Stimulated activated memory B cell treated with anti-CD40 and anti-IgM and Interleukin-4, amounts not matched to agents 10 μg/mL and 1 μg/mL and 100 μg/mL, for 72 hours (primary cell): ENCODE results near the gene HYOU1.
"Not testable (repeated sequence)": the region's sequence is repeated elsewhere in the genome, so short reads cannot be mapped to it uniquely, and the experiment has no call there.

ENCODE experiments used
- ATAC-seq: fragments of 150-1000 bp; cut with Tn5 transposase; 2 replicates; pipeline ENCODE4 v1.10.0; 2021
- H3K27ac Mint-ChIP-seq: one replicate; pipeline ENCODE4 v1.8.0; 2022; ENCODE audit warnings: mild to moderate bottlenecking, mixed read lengths
- H3K27me3 Mint-ChIP-seq: one replicate; pipeline ENCODE4 v1.8.0; 2022; ENCODE audit warnings: mixed read lengths
- H3K36me3 Mint-ChIP-seq: one replicate; pipeline ENCODE4 v1.8.0; 2022; ENCODE audit warnings: mixed read lengths
- H3K4me1 Mint-ChIP-seq: one replicate; pipeline ENCODE4 v1.8.0; 2022; ENCODE audit warnings: mixed read lengths
- H3K4me3 Mint-ChIP-seq: one replicate; pipeline ENCODE4 v1.8.0; 2022; ENCODE audit warnings: mild to moderate bottlenecking, moderate library complexity, mixed read lengths
- H3K9me3 Mint-ChIP-seq: one replicate; pipeline ENCODE4 v1.8.0; 2022; ENCODE audit warnings: mixed read lengths

Gene HYOU1

DNA sequence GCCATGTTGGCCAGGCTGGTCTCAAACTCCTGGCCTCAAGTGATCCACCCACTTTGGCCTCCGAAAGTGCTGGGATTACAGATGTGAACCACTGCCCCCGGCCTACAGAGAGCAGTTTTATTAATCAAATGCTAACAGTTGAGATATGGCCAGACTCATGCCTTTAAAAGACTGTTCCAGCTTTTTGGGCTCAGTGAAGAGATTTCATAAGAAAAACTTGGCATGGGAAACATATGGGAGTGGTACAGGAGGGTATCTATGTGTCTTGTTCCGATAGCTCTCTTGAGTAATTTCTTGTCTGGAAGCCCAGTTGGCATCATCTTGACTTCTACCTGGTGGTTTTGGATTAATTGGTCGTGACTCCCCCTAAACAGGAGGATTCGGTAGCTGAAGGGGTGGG lies 18.1 kb downstream of the HYOU1 start:
- no peaks in the 10 kb centered on the region for H3K36me3 Mint-ChIP-seq
- no peaks in the 10 kb centered on the region for H3K27me3 Mint-ChIP-seq
- no peak for ATAC-seq
- H3K9me3 Mint-ChIP-seq, result no peaks in the 10 kb centered on the region
- H3K4me1 Mint-ChIP-seq, result peaks cover 20% of the 10 kb centered on the region
- no peak overlapping the region for H3K4me3 Mint-ChIP-seq
- no peak overlapping the region for H3K27ac Mint-ChIP-seq

DNA sequence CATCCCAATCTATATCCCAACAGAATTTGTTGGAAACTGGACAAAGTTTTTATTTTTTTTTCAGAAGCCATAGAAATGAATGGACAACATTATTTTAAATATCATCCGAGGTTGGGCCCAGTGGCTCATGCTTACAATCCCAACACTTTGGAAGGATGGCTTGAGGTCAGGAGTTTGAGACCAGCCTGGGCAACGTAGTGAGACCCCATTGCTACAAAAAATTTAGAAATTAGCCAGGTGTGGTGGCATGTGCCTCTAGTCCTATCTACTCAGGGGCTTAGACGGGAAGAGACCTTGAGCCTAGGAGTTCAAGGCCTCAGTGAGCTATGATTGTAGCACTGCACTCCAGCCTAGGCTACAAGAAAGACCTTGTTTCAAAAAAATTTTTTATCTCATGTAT lies 22.2 kb downstream of the HYOU1 start:
- no peak overlapping the region for H3K27ac Mint-ChIP-seq
- H3K4me3 Mint-ChIP-seq, result no peak overlapping the region

DNA sequence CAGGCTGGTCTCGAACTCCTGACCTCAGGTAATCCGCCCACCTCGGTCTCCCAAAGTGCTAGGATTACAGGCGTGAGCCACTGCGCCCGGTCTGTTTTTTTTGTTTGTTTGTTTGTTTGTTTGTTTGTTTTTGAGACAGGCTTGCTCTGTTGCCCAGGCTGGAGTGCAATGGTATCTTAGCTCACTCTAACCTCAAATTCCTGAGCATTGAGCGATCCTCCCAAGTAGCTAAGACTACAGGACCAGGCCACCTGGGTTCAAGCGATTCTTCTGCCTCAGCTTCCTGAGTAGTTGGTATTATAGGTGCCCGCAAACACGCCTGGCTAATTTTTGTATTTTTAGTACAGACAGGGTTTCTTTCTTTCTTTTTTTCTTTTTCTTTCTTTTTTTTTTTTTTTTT lies 23.6 kb downstream of the HYOU1 start:
- H3K4me3 Mint-ChIP-seq, H3K27ac Mint-ChIP-seq, H3K36me3 Mint-ChIP-seq, ATAC-seq, H3K27me3 Mint-ChIP-seq, H3K9me3 Mint-ChIP-seq: not testable (repeated sequence)
- H3K4me1 Mint-ChIP-seq, result peaks cover 18% of the 10 kb centered on the region

More for the DNA sequence above, 22.2 kb downstream of the HYOU1 start:
- H3K27me3 Mint-ChIP-seq, result no peaks in the 10 kb centered on the region
- H3K36me3 Mint-ChIP-seq, result no peaks in the 10 kb centered on the region
- H3K4me1 Mint-ChIP-seq, result peaks cover 14% of the 10 kb centered on the region
- ATAC-seq, result no peak
- H3K9me3 Mint-ChIP-seq, result no peaks in the 10 kb centered on the region

DNA sequence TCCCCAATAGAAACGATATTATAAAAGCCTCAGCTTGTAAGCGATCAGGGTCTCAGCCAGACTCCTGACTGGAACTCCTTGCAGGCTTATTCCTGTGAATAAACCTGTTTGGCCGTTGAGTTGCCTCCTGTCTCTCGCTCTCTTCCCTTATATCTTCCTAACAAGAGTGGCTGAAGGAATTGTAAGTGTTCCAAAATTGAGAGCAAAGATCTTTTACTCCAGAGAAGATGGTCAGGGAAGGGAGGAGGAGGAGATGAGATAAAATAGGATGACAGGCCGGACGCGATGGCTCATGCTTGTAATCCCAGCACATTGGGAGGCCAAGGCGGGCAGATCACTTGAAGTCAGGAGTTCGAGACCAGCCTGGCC lies 25.1 kb downstream of the HYOU1 start:
- Mint-ChIP-seq H3K4me3 (no peak overlapping the region), H3K36me3 (no peaks in the 10 kb centered on the region), H3K27ac (no peak overlapping the region), H3K4me1 (peaks cover 23% of the 10 kb centered on the region), H3K27me3 (no peaks in the 10 kb centered on the region), H3K9me3 (no peaks in the 10 kb centered on the region)
- no peak for ATAC-seq

DNA sequence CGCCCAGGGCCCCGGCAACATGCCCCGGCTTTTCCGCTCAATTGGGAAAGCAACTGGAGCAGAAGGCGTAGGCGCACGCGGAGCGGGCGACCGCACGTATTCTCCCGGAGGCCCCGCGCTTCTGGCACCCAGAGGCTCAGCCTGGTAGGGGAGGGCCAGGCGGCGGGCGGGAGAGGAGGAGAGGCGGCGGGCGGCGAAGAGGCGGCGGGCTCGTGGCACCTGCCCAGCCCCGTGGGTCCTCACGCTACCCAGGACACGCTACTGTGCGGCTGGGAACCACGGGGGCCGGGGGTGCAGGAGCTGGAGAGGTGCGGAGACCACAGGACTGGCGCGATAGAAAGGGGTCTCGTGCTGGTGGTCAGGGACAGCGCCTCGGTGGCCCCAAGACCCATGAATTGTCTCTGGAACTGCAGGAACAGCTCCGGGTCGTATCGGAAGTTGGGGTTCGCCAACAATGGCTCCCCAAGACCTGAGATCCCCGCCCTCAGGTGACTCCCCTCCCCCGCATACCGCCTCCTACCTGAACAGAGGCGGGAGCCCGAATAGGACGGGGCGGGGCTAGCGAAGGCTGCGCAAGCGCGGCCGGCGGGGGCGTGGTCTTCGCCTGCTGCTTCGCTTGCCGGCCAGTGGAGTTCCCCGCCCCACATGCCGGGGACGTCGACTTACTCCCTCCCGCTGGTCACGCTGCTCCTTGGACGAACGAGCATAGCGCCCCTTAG lies 26.5 kb downstream of the HYOU1 start, which contains the start of gene SLC37A4:
TSS of gene SLC37A4 (minus strand) at position 549 of the 719 bp plus-strand sequence.
- Mint-ChIP-seq H3K4me3 (peak within 1 kb of the TSS; percentile 88), H3K36me3 (peaks cover 2% of the 10 kb centered on the region), H3K4me1 (peaks cover 23% of the 10 kb centered on the region), H3K27me3 (no peaks in the 10 kb centered on the region), H3K27ac (peak within 1 kb of the TSS; percentile 85), H3K9me3 (no peaks in the 10 kb centered on the region)
- ATAC-seq, result peak; percentile 94

DNA sequence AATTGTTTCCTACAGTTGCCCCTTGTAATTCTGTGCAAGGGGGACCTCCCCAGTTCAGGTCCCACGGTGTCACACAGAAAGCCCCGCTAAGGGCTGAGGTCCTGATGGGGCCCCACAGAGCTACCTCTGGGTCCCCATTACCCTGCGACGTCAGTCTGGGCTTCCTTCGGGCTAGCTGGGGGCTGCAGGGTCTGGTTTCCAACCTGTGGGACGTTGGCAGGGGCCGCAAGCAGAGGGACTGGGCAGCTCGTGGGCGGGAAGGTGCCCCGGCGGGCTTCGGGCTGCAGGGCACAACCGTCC lies 27.0 kb downstream of the HYOU1 start:
- Mint-ChIP-seq H3K27ac (peak overlapping the region; percentile 85), H3K9me3 (no peaks in the 10 kb centered on the region), H3K27me3 (no peaks in the 10 kb centered on the region), H3K4me1 (peaks cover 23% of the 10 kb centered on the region), H3K4me3 (peak overlapping the region; percentile 88), H3K36me3 (peaks cover 7% of the 10 kb centered on the region)
- peak; percentile 22 for ATAC-seq

DNA sequence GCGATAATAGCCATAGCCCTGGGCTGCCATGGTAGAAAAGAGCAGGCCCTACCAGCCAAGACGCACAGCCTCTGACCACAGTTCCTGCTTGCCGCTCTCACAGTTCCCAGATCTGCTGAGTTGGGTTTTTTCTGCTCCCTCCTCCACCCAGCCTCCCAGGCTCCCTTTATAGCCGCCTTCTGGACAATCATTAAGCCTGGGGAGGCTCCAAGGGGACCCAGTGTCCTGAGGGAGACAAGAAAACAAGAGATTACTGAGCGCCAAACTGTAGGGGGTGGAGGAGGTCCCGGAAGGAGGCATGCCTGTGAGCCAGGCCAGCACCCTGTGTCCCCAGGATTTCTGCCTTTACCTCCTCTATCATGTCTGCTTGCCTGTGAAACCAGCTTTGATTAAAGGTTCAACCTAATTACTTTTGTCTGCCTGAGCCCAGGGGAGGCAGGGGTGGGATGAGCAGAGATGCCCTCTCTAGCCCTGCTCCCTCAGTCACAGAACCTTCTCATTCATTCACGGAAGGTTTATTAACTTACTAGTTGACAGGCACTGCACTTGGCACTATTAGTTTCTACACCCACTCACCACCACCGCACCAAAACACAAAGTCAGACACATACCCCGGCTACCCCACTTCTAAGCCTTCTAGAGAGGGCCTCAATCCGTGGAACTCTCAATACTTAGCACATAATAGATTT lies 27.5 kb downstream of the HYOU1 start:
- Mint-ChIP-seq H3K27ac (peak overlapping the region; percentile 85), H3K4me3 (peak overlapping the region; percentile 88), H3K9me3 (no peaks in the 10 kb centered on the region), H3K4me1 (peaks cover 26% of the 10 kb centered on the region), H3K36me3 (peaks cover 12% of the 10 kb centered on the region), H3K27me3 (no peaks in the 10 kb centered on the region)
- ATAC-seq, result peak; percentile 4

DNA sequence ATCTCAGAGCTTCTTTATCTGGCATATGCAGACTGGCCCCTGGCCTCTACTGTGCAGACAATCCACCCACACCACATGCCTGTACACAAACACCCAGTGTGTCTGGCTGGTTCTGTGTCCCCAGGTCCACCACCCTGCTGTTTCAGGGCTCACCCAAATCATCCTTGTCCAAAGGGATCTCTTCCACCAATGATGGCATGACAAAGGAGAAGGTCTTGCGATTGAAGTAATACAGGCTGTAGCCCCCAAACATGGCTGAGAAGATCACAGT lies 28.0 kb downstream of the HYOU1 start:
- Mint-ChIP-seq H3K27ac (peak overlapping the region; percentile 85), H3K9me3 (no peaks in the 10 kb centered on the region), H3K4me1 (peaks cover 30% of the 10 kb centered on the region), H3K4me3 (peak overlapping the region; percentile 88), H3K36me3 (peaks cover 17% of the 10 kb centered on the region), H3K27me3 (no peaks in the 10 kb centered on the region)
- no peak for ATAC-seq

DNA sequence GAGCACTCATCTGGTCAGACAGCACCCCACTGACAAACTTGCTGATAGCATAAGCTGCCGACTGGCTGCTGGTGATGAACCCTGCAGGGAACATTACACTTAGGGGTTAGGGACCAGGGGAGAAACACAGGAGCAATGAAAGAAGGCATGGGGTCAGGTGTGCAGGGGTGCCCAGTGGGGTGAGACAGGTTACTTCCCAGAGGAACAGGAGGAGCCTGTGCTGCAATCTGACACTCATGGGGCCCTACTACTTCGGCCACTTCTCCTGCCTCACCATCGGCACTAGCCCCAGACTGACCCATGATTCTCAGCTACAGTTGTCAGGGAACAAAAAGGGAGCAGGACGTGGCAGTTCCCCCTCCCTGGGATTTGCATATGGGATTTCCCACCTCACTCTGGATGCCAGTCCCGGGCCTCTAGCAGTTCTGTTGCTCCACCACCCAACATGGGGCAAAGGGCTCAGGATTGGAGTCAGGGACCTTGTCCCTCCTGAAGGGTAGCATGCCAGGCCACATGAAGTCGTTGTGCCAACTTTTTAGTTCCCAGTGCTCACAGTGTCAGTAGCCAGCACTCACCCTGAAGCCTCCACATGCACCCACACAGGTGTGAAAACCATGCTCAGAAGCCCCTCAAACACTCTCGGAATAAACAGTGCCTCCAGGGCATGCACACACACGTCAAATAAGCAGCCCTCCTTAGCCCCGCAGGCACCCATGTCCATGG lies 28.5 kb downstream of the HYOU1 start:
- H3K36me3 Mint-ChIP-seq, result peaks cover 22% of the 10 kb centered on the region
- no peak for ATAC-seq
- H3K27me3 Mint-ChIP-seq, result no peaks in the 10 kb centered on the region
- H3K9me3 Mint-ChIP-seq, result no peaks in the 10 kb centered on the region
- peaks cover 34% of the 10 kb centered on the region for H3K4me1 Mint-ChIP-seq
- peak overlapping the region; percentile 85 for H3K27ac Mint-ChIP-seq
- no peak overlapping the region for H3K4me3 Mint-ChIP-seq

DNA sequence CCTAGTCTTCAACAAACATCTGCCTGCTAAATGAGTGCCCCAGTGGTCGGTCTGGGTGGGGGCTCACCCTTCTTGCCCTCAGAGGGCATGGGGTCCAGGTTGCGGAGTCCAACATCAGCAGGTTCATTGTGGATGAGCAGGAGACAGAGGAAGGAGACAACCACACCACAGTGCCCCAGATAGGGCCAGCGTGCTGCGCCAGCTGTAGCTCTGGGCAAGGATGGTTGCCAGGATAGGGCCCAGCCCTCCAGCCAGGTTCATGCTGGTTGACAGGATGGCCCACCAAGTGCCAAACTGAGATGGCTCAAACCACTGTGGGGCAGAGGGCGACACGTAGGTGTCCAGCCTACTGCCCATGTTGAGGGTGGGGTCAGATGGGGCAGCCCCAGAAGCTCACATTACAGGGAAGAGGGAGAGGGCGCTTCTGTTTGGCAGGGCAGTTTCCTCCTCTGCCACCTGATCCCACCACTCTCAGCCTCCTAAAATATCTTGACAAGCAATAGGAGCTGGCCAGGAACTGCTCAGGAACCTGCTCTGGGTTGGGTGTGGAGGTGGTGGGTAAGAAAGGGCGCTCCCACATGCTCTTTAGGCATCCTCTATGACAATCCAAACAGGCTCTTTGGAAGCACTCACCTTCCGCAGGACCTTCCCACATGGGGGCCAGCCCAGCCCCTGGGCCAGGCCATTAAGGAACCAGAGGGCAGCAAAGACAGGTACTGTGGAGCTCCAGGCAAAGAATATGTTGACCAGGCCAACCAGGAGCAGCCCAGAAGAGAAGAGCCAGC lies 29.3 kb downstream of the HYOU1 start:
- Mint-ChIP-seq H3K36me3 (peaks cover 29% of the 10 kb centered on the region), H3K27me3 (no peaks in the 10 kb centered on the region), H3K4me3 (no peak overlapping the region), H3K4me1 (peaks cover 38% of the 10 kb centered on the region), H3K9me3 (no peaks in the 10 kb centered on the region), H3K27ac (no peak overlapping the region)
- ATAC-seq, result no peak

DNA sequence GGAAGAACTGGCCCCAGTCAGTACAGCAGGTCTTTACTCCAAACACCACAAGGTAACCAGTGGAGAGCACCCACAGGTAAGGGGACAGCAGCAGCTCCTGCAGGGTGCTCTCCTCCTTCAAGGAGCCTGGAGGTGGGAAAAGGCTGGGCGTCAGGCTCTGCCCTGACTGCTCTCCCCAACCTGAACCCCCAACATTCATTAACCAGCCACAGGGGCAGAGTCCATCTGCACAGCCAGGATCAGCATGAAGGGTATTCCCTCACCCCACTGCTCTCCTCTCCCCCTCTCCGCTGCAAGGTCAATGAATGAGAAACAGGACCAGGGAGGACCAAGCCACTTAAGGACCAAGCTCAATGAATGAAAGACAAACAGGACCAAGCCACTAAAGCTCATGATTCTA lies 30.0 kb downstream of the HYOU1 start:
- peaks cover 38% of the 10 kb centered on the region for H3K4me1 Mint-ChIP-seq
- no peak overlapping the region for H3K4me3 Mint-ChIP-seq
- H3K27me3 Mint-ChIP-seq, result no peaks in the 10 kb centered on the region
- no peak for ATAC-seq
- no peak overlapping the region for H3K27ac Mint-ChIP-seq
- peaks cover 35% of the 10 kb centered on the region for H3K36me3 Mint-ChIP-seq
- H3K9me3 Mint-ChIP-seq, result no peaks in the 10 kb centered on the region

DNA sequence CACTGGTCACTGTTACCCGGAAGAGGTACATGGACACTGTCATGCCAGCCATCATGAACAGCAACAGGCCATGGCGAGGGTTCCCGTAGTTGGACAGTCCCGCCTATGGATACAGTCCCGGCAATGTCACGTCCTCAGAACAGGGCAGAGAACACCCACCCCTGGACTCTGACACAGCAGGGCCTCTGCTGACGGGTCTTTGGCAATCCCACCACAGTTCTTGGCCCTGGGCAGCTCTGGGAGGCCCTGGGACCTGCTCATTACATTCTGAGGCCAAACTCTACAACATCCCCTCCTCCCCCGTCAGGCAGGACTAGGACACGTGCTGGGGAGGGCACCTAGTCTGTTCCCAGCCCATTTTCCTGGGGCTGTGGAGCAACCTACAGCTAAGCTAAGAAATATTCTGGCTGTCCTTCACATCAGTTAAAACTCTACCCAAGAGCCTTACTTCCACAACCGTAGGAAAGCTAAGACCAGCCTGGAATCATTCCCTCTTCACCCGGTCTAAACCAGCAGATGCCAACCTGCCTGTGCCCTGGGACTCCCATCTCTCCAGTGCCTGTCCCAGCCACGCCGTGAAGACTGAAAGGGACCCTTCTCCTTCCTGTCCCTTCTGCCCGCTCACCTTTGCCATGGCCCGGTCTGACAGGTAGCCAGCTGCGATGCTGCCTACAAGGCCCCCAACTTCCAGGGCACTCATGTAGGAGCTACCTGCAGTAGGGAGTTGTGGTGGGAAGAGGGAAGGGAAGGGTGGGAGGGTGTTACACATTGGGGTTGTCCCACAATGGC lies 30.8 kb downstream of the HYOU1 start:
- Mint-ChIP-seq H3K4me1 (peaks cover 38% of the 10 kb centered on the region), H3K9me3 (no peaks in the 10 kb centered on the region), H3K36me3 (peaks cover 41% of the 10 kb centered on the region), H3K27ac (no peak overlapping the region), H3K27me3 (no peaks in the 10 kb centered on the region), H3K4me3 (no peak overlapping the region)
- ATAC-seq, result no peak

DNA sequence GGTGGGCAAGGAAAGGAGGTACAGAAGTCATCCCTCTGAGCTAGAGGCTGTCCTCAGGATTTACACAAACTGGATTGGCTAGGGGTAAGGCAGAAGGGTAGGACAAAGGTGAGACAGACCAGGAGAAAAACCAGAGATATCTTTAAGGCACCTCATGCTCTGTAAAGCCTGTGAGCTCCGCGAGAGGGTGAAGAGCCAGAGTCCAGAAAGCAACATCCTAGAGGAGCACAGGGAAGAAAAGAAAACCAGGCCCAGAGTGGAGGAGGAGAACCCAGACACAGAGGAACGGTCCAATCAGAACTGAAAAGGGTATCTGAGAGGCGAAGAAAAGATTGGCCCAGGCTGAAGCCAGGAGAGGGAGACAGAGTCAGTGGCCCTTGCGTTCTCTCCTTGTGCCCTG lies 31.5 kb downstream of the HYOU1 start:
- Mint-ChIP-seq H3K36me3 (peaks cover 41% of the 10 kb centered on the region), H3K27ac (no peak overlapping the region), H3K4me1 (peaks cover 38% of the 10 kb centered on the region), H3K9me3 (no peaks in the 10 kb centered on the region), H3K27me3 (no peaks in the 10 kb centered on the region), H3K4me3 (no peak overlapping the region)
- no peak for ATAC-seq

DNA sequence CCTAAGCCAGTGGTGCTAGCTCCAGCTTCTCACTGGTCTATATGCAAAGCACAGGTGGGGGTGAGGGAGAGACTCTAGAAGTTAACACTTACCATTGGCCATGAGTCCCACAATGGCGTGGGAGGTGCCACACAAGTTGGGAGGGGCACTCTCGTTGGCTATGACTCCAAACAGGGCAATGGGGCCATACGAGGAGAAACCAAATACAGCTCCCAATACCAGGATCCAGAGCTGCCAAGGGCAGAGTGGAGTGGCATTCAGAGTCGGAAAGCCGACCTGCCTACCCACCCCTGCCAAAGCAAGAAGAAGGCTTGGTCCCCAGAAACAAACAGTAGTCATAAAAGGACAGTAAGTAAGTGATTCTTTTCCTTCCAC lies 31.9 kb downstream of the HYOU1 start:
- H3K4me3 Mint-ChIP-seq, result no peak overlapping the region
- no peaks in the 10 kb centered on the region for H3K27me3 Mint-ChIP-seq
- H3K4me1 Mint-ChIP-seq, result peaks cover 41% of the 10 kb centered on the region
- ATAC-seq, result no peak
- H3K27ac Mint-ChIP-seq, result no peak overlapping the region
- H3K36me3 Mint-ChIP-seq, result peaks cover 43% of the 10 kb centered on the region
- no peaks in the 10 kb centered on the region for H3K9me3 Mint-ChIP-seq
